Immature natural killer cell (primary cell): ENCODE data around the gene IFI30. TPM values are rescaled to one million over a fixed set of nuclear protein-coding genes. Genes with fewer than 3 reads are reported as not detected.
"Not testable (repeated sequence)": the region's sequence is repeated elsewhere in the genome, so short reads cannot be mapped to it uniquely, and the experiment has no call there.

ENCODE experiments used
- DNase-seq, 3 donors: peaks; one replicate each; pipeline ENCODE4 v3.0.0; 2022; ENCODE audit warnings: mixed read lengths in 1 of 3
- H3K27ac Mint-ChIP-seq, 6 donors: one replicate each; pipeline ENCODE4 v1.8.0; 2020; ENCODE audit warnings: mixed read lengths in 6 of 6, mild to moderate bottlenecking in 5 of 6, inconsistent platforms in 4 of 6, moderate library complexity in 3 of 6
- H3K27me3 Mint-ChIP-seq, 3 donors: one replicate each; pipeline ENCODE4 v1.8.0; 2020 to 2021; ENCODE audit warnings: low read depth in 3 of 3, mild to moderate bottlenecking in 3 of 3, mixed read lengths in 3 of 3, moderate library complexity in 3 of 3, inconsistent platforms in 1 of 3
- H3K36me3 Mint-ChIP-seq, 3 donors: one replicate each; pipeline ENCODE4 v1.8.0; 2020; ENCODE audit warnings: mixed read lengths in 3 of 3, inconsistent platforms in 2 of 3, mild to moderate bottlenecking in 2 of 3
- H3K4me1 Mint-ChIP-seq, 2 donors: one replicate each; pipeline ENCODE4 v1.8.0; 2020; ENCODE audit warnings: inconsistent platforms in 2 of 2, mild to moderate bottlenecking in 2 of 2, mixed read lengths in 2 of 2, moderate library complexity in 1 of 2
- H3K4me3 Mint-ChIP-seq, 5 donors: one replicate each; pipeline ENCODE4 v1.8.0; 2020; ENCODE audit warnings: mild to moderate bottlenecking in 5 of 5, mixed read lengths in 5 of 5, inconsistent platforms in 3 of 5, moderate library complexity in 3 of 5
- H3K9me3 Mint-ChIP-seq, 6 donors: one replicate each; pipeline ENCODE4 v1.8.0; 2020; ENCODE audit warnings: mild to moderate bottlenecking in 6 of 6, mixed read lengths in 6 of 6, inconsistent platforms in 4 of 6, moderate library complexity in 3 of 6
- polyA plus RNA-seq, 3 donors: library from polyadenylated mRNA; unstranded; fragments of 300-500 nt; fragmentation: Illumina TruSeq; gene quantifications; one replicate each; pipeline ENCODE4 v1.2.3, GENCODE V29; 2021

IFI30 gene
- polyA plus RNA-seq, 3 donors from 2014 or later = 49.0 to 184 (median 83.1) TPM

DNA sequence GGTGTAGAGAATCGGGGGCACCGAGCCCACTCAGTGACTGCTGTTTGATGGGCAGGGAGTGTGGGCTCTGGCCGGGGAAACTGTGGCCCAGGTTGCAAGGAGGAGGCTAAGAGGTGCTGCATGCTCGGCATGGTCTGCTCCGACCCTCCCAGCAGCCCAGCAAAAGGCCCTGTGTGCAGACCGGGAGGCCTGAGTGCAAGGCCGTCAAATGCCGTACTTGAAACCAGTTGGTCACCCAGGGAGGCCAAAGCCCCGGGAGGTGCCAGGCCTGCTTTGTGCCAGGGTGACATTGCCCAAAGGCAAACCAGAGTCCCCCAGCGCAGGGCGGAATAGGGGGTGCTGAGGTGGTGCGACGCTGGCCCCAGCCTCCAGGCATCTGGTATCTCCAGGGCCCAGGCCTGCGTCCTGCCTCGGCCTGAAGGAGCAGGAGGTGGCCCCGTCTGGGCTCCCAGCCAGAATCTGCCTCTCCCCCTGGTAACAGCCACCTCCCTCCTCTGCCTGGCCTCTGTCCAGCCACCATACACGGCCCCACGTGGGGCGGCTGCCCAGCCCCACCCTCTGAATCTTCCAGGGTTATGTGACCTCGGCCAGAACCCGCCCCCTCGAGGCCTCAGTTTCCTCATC lies 16.7 kb upstream of the IFI30 start:
- no peak for DNase-seq
- H3K9me3 Mint-ChIP-seq = no peaks in the 10 kb centered on the region
- H3K36me3 Mint-ChIP-seq = peaks cover 0 to 4% (median 0%) of the 10 kb centered on the region in 3 donors
- H3K27ac Mint-ChIP-seq = no peak overlapping the region
- H3K4me1 Mint-ChIP-seq = peaks cover 31 to 34% of the 10 kb centered on the region in 2 donors
- H3K4me3 Mint-ChIP-seq = no peak overlapping the region
- peaks cover 11 to 18% (median 12%) of the 10 kb centered on the region in 3 donors for H3K27me3 Mint-ChIP-seq

- no peak overlapping the region for H3K27ac Mint-ChIP-seq
These were observed 16.0 kb upstream of the IFI30 start for GRCh38 chr19:18157465-18158063.

GRCh38 chr19:18158467-18158866 lies 15.1 kb upstream of the IFI30 start:
- Mint-ChIP-seq H3K27me3 (peaks cover 3 to 9% (median 3%) of the 10 kb centered on the region in 3 donors), H3K9me3 (no peaks in the 10 kb centered on the region), H3K27ac (no peak overlapping the region), H3K36me3 (peaks cover 4 to 6% (median 6%) of the 10 kb centered on the region in 3 donors), H3K4me1 (peaks cover 22 to 28% of the 10 kb centered on the region in 2 donors), H3K4me3 (no peak overlapping the region)
- no peak for DNase-seq

More at GRCh38 chr19:18157465-18158063, 16.0 kb upstream of the IFI30 start:
- Mint-ChIP-seq H3K27me3 (peaks cover 6 to 15% (median 8%) of the 10 kb centered on the region in 3 donors), H3K36me3 (no peaks in the 10 kb centered on the region), H3K9me3 (no peaks in the 10 kb centered on the region), H3K4me3 (no peak overlapping the region), H3K4me1 (peaks cover 24 to 30% of the 10 kb centered on the region in 2 donors)
- DNase-seq = no peak

- H3K4me1 Mint-ChIP-seq = peaks cover 17 to 24% of the 10 kb centered on the region in 2 donors
- H3K27me3 Mint-ChIP-seq, H3K9me3 Mint-ChIP-seq, H3K36me3 Mint-ChIP-seq, H3K4me3 Mint-ChIP-seq, H3K27ac Mint-ChIP-seq, DNase-seq: not testable (repeated sequence)
These were observed 14.5 kb upstream of the IFI30 start for GRCh38 chr19:18159059-18159616.

GRCh38 chr19:18159810-18160209 lies 13.8 kb upstream of the IFI30 start:
- Mint-ChIP-seq H3K9me3 (no peaks in the 10 kb centered on the region), H3K4me1 (peaks cover 12 to 19% of the 10 kb centered on the region in 2 donors), H3K27ac (no peak overlapping the region), H3K4me3 (peak overlapping the region in 1 of 5 donors; percentile 40), H3K27me3 (peaks cover 0 to 2% (median 0%) of the 10 kb centered on the region in 3 donors), H3K36me3 (peaks cover 6 to 7% (median 7%) of the 10 kb centered on the region in 3 donors)
- no peak for DNase-seq

DNA sequence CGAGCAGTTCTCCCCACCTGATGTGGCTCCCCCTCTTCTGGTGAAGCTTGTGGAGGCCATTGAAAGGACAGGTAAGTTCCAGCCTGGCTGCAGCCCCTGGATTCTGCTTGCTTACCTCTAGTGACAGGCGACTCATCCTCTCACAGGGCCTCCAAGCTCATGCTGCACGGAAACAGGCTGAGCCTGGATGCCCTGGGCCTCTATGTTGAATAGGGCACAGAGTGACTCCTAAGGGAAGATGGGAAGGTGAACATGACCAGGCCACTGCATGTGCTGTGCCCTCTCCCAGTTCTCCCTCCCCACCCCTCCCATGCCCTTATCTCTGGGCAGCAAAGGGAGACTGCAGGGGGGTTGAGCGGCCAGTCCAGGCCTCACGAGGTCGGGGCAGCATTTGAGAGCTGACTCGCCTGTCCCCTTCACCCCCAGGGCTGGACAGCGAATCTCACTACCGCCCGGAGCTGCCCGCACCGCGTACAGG lies 13.1 kb upstream of the IFI30 start:
- DNase-seq = no peak
- Mint-ChIP-seq H3K4me3 (peak overlapping the region in 4 of 5 donors; percentile 46 to 62 (median 56)), H3K36me3 (peaks cover 6 to 8% (median 7%) of the 10 kb centered on the region in 3 donors), H3K9me3 (no peaks in the 10 kb centered on the region), H3K4me1 (peaks cover 12 to 17% of the 10 kb centered on the region in 2 donors), H3K27ac (peak overlapping the region in 3 of 6 donors; percentile 53 to 65 (median 62)), H3K27me3 (no peaks in the 10 kb centered on the region)

DNA sequence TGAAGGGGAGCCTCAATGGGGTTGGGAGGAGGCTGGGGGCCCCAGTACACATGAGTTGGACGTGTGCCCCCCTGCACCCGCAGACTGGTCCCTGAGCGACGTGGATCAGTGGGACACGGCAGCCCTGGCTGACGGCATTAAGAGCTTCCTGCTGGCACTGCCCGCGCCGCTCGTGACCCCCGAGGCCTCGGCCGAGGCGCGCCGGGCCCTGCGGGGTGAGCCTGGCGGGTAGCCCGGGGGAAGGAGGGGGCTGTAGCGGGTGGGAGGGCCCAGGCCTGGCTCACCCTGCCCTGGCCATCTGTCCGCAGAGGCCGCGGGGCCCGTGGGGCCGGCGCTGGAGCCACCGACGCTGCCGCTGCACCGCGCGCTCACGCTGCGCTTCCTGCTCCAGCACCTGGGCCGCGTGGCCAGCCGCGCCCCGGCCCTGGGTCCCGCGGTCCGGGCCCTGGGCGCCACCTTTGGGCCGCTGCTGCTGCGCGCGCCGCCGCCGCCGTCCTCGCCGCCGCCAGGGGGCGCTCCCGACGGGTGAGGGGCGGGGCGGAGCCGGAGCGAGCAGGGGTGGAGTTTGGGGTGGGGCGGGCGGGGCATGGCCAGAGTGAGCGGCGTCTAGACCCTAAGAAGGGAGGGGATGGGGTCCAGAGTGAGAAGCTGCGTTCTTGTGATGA lies 12.5 kb upstream of the IFI30 start:
- DNase-seq = peak; percentile 84 to 85 (median 84)
- Mint-ChIP-seq H3K4me3 (peak overlapping the region in 4 of 5 donors; percentile 46 to 71 (median 56)), H3K27me3 (no peaks in the 10 kb centered on the region), H3K9me3 (no peaks in the 10 kb centered on the region), H3K27ac (peak overlapping the region in 1 of 6 donors; percentile 28), H3K36me3 (peaks cover 12 to 14% (median 13%) of the 10 kb centered on the region in 3 donors), H3K4me1 (peaks cover 12 to 17% of the 10 kb centered on the region in 2 donors)

DNA sequence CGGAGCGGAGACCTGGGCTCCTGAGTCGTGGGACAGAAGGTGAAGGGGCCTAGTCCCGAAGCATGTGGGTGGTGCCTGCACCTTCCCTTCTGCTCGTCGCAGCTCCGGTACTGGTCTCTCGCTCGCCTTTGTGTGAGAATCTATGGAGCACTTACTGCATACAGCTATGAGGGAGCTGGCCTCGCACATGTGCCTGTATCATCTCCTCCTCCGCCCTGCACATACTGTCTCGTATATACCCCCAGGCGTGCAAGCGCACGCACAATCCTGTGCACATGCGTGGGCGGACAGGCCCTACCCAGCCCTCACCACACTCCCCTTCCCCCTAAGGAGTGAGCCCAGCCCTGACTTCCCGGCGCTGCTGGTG lies 12.0 kb upstream of the IFI30 start:
- no peaks in the 10 kb centered on the region for H3K27me3 Mint-ChIP-seq
- DNase-seq = no peak
- H3K27ac Mint-ChIP-seq = peak overlapping the region in 2 of 6 donors; percentile 28 to 34
- peak overlapping the region in 2 of 5 donors; percentile 17 to 71 for H3K4me3 Mint-ChIP-seq
- H3K36me3 Mint-ChIP-seq = peaks cover 12 to 15% (median 14%) of the 10 kb centered on the region in 3 donors
- no peaks in the 10 kb centered on the region for H3K9me3 Mint-ChIP-seq
- peaks cover 12 to 13% of the 10 kb centered on the region in 2 donors for H3K4me1 Mint-ChIP-seq

GRCh38 chr19:18164072-18164471 lies 9.5 kb upstream of the IFI30 start:
- Mint-ChIP-seq H3K4me1 (peaks cover 17 to 18% of the 10 kb centered on the region in 2 donors), H3K4me3 (no peak overlapping the region), H3K36me3 (peaks cover 16 to 21% (median 19%) of the 10 kb centered on the region in 3 donors), H3K9me3 (no peaks in the 10 kb centered on the region), H3K27me3 (peaks cover 0 to 3% (median 0%) of the 10 kb centered on the region in 3 donors), H3K27ac (no peak overlapping the region)
- no peak for DNase-seq

DNA sequence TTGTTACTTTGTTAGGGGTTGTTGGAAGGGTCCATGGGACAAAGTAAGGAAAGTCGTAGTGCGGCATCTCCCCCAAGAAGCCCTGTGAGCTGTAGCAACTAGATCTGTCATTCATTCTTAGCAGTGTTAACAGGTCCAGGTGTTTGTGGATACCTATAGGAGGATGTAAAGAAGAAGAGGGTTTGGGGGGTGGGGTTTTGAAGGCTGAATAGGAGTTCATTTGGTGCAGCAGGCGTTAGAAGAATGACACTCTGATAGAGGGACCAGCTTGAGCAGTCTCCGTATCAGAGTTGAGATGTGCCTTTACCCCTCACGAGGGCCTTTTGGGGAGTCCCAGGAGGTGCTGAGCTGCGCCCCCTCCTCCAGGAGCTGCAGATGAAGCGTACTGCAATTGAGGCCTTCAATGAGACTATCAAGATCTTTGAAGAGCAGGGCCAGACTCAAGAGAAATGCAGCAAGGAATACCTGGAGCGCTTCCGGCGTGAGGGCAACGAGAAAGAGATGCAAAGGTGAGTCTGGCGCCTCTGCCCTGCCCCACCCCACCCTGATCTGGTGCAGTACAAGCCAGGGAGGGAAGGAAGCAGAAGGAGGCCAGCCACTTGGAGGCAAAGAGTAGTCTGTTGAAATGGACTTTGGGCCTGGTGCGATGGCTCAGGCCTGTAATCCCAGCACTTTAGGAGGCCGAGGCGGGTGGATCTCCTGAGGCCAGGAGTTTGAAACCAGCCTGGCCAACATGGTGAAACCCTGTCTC lies 7.6 kb upstream of the IFI30 start:
- H3K4me1 Mint-ChIP-seq = peaks cover 11 to 12% of the 10 kb centered on the region in 2 donors
- no peak for DNase-seq
- H3K36me3 Mint-ChIP-seq = peaks cover 16 to 22% (median 21%) of the 10 kb centered on the region in 3 donors
- H3K27ac Mint-ChIP-seq = no peak overlapping the region
- peaks cover 0 to 3% (median 0%) of the 10 kb centered on the region in 3 donors for H3K27me3 Mint-ChIP-seq
- no peak overlapping the region for H3K4me3 Mint-ChIP-seq
- no peaks in the 10 kb centered on the region for H3K9me3 Mint-ChIP-seq

DNA sequence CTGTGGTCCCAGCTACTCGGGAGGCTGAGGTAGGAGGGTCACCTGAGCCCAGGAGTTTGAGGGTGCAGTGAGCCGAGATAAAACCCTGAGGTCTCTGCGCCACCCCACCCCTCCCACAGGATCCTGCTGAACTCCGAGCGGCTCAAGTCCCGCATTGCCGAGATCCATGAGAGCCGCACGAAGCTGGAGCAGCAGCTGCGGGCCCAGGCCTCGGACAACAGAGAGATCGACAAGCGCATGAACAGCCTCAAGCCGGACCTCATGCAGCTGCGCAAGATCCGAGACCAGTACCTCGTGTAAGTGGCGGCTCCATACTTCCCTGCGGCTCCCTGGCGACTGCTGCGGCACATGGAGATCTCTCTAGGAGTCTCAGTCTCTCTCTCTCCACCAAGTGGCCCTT lies 6.6 kb upstream of the IFI30 start:
- Mint-ChIP-seq H3K4me1 (peaks cover 6 to 7% of the 10 kb centered on the region in 2 donors), H3K27me3 (peaks cover 0 to 3% (median 0%) of the 10 kb centered on the region in 3 donors), H3K4me3 (no peak overlapping the region), H3K9me3 (no peaks in the 10 kb centered on the region), H3K36me3 (peaks cover 16 to 23% (median 21%) of the 10 kb centered on the region in 3 donors), H3K27ac (no peak overlapping the region)
- no peak for DNase-seq

GRCh38 chr19:18167975-18168645 lies 5.5 kb upstream of the IFI30 start:
- Mint-ChIP-seq H3K27me3 (peaks cover 0 to 3% (median 0%) of the 10 kb centered on the region in 3 donors), H3K9me3 (no peaks in the 10 kb centered on the region), H3K4me1 (peaks cover 11 to 12% of the 10 kb centered on the region in 2 donors), H3K4me3 (no peak overlapping the region), H3K27ac (peak overlapping the region in 3 of 6 donors; percentile 29 to 62 (median 48)), H3K36me3 (peaks cover 16 to 21% (median 19%) of the 10 kb centered on the region in 3 donors)
- DNase-seq = peak; percentile 61 to 70 (median 66)
